Measurements from ENCODE around the gene AGAP3. TPM values are rescaled to one million over a fixed set of nuclear protein-coding genes. Genes with fewer than 3 reads are reported as not detected.

The AGAP3 gene
- total and polyA plus RNA-seq, 4 donors: 3.9 to 27.0 (median 17.6) TPM

DNA sequence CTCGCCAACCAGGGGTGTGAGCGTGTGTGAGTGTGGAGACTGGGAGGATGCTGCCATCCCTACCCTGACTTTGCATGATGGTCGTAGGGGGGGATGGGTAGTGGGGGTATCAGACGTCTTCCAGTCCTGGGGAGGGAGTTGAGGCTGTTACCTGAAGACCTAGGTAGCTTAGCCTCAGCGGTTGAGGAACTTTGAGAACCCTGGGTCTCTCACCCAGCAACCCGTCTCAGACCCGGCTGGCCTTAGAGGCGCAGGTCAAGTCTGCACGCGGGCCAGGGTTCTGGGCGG, 24.2 kb upstream of the AGAP3 start:
- no peak overlapping the region for H3K27ac ChIP-seq (ENCODE audit: low read depth in 1 of 2, low read length in 2 of 2)
- no peak for DNase-seq (ENCODE audit: low spot score)
- H3K27me3 ChIP-seq (ENCODE audit: control insufficient read depth in 4 of 4, insufficient read depth in 4 of 4, low read length in 3 of 4): no peaks in the 10 kb centered on the region
- H3K9me3 ChIP-seq (ENCODE audit: control insufficient read depth in 4 of 4, low read length in 3 of 4): no peaks in the 10 kb centered on the region
- no peak overlapping the region for H3K9ac ChIP-seq (ENCODE audit: low read depth in 1 of 2, low read length in 2 of 2)
- H3K4me1 ChIP-seq (ENCODE audit: control insufficient read depth in 4 of 4, insufficient read depth in 4 of 4, low read length in 3 of 4): peaks cover 13 to 65% (median 49%) of the 10 kb centered on the region in 4 donors
- peaks cover 7 to 19% (median 18%) of the 10 kb centered on the region in 4 donors for H3K36me3 ChIP-seq (ENCODE audit: control insufficient read depth in 4 of 4, insufficient read depth in 3 of 4, low read depth in 1 of 4, low read length in 3 of 4)
- H3K4me3 ChIP-seq (ENCODE audit: low read depth in 1 of 3, low read length in 3 of 3): no peak overlapping the region
- TF ChIP-seq RXRA (IDR thresholded peaks at IDR 0.05) (no peak), NR2F2 (IDR thresholded peaks at IDR 0.05) (no peak), EGR1 (IDR thresholded peaks at IDR 0.05; ENCODE audit: low read depth in 2 of 2) (no peak), HNF4A (conservative IDR thresholded peaks at IDR 0.05) (no peak), SP1 (IDR thresholded peaks at IDR 0.05) (no peak), GABPA (IDR thresholded peaks at IDR 0.05 in 1 of 2, conservative IDR thresholded peaks at IDR 0.05 in 1 of 2) (no peak), HNF4G (IDR thresholded peaks at IDR 0.05) (no peak)
- TF ChIP-seq, protein P1, sequence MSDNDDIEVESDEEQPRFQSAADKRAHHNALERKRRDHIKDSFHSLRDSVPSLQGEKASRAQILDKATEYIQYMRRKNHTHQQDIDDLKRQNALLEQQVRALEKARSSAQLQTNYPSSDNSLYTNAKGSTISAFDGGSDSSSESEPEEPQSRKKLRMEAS (IDR thresholded peaks at IDR 0.05): no peak
- TF ChIP-seq, protein P2, sequence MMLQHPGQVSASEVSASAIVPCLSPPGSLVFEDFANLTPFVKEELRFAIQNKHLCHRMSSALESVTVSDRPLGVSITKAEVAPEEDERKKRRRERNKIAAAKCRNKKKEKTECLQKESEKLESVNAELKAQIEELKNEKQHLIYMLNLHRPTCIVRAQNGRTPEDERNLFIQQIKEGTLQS (IDR thresholded peaks at IDR 0.05): no peak
- WGBS: 45% methylated on average over 11 of the region's 11 CpGs

DNA sequence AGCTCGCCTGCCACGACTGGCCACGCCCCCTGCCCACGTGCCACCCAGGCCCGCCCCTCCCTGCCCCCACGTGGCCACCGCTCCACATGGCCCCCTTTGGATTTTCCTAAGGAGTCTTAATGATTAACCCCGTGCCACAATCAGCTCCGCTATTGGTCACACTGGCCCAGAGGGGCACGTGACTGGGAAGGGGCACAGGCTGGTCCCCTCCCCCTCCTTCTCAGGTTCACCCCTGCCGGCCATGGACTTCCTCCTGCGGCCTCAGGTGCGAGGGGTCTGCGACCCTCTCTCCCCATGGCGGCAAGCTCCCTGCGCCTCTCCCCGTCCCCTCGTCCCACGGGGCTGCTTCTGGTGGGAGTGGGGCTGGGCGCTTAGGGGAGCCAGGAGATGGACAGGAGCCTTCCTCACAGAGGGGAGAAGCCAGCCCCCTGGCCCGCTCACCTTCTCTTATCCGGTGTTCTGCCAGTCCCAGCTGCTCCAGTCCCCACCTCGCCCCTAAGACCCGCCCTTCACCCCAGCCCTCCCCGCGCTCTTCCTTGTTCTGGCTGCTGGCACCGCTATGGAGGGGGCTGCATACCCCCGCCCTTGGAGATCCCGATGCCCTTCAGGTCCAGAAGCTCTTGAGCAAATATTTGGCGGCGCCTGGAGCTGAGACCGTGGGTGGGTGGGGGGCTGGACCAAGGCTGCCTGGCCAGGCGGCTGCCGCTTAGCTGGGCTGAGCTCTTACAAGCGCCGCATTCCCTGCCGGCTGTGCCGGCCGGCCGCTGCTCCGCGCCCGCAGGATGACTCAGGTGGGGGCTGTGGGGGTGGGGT, 23.7 kb upstream of the AGAP3 start:
- WGBS: 26% methylated on average over 43 of the region's 43 CpGs
- Histone ChIP-seq H3K36me3 (ENCODE audit: control insufficient read depth in 4 of 4, insufficient read depth in 3 of 4, low read depth in 1 of 4, low read length in 3 of 4) (peaks cover 7 to 22% (median 22%) of the 10 kb centered on the region in 4 donors), H3K4me1 (ENCODE audit: control insufficient read depth in 4 of 4, insufficient read depth in 4 of 4, low read length in 3 of 4) (peaks cover 13 to 59% (median 44%) of the 10 kb centered on the region in 4 donors), H3K27ac (ENCODE audit: low read depth in 1 of 2, low read length in 2 of 2) (peak overlapping the region; percentile 67 to 88), H3K4me3 (ENCODE audit: low read depth in 1 of 3, low read length in 3 of 3) (peak overlapping the region; percentile 29 to 80 (median 54)), H3K9ac (ENCODE audit: low read depth in 1 of 2, low read length in 2 of 2) (no peak overlapping the region), H3K9me3 (ENCODE audit: control insufficient read depth in 4 of 4, low read length in 3 of 4) (no peaks in the 10 kb centered on the region), H3K27me3 (ENCODE audit: control insufficient read depth in 4 of 4, insufficient read depth in 4 of 4, low read length in 3 of 4) (no peaks in the 10 kb centered on the region)
- TF ChIP-seq, protein P1 (IDR thresholded peaks at IDR 0.05): peak; percentile 78
- peak; percentile 38 to 45 for TF ChIP-seq RXRA (IDR thresholded peaks at IDR 0.05)
- TF ChIP-seq, protein P3, sequence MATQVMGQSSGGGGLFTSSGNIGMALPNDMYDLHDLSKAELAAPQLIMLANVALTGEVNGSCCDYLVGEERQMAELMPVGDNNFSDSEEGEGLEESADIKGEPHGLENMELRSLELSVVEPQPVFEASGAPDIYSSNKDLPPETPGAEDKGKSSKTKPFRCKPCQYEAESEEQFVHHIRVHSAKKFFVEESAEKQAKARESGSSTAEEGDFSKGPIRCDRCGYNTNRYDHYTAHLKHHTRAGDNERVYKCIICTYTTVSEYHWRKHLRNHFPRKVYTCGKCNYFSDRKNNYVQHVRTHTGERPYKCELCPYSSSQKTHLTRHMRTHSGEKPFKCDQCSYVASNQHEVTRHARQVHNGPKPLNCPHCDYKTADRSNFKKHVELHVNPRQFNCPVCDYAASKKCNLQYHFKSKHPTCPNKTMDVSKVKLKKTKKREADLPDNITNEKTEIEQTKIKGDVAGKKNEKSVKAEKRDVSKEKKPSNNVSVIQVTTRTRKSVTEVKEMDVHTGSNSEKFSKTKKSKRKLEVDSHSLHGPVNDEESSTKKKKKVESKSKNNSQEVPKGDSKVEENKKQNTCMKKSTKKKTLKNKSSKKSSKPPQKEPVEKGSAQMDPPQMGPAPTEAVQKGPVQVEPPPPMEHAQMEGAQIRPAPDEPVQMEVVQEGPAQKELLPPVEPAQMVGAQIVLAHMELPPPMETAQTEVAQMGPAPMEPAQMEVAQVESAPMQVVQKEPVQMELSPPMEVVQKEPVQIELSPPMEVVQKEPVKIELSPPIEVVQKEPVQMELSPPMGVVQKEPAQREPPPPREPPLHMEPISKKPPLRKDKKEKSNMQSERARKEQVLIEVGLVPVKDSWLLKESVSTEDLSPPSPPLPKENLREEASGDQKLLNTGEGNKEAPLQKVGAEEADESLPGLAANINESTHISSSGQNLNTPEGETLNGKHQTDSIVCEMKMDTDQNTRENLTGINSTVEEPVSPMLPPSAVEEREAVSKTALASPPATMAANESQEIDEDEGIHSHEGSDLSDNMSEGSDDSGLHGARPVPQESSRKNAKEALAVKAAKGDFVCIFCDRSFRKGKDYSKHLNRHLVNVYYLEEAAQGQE (IDR thresholded peaks at IDR 0.05): peak; percentile 26
- no peak for TF ChIP-seq NR2F2 (IDR thresholded peaks at IDR 0.05)
- TF ChIP-seq TAF1 (conservative IDR thresholded peaks at IDR 0.05): no peak
- TF ChIP-seq, protein P4, sequence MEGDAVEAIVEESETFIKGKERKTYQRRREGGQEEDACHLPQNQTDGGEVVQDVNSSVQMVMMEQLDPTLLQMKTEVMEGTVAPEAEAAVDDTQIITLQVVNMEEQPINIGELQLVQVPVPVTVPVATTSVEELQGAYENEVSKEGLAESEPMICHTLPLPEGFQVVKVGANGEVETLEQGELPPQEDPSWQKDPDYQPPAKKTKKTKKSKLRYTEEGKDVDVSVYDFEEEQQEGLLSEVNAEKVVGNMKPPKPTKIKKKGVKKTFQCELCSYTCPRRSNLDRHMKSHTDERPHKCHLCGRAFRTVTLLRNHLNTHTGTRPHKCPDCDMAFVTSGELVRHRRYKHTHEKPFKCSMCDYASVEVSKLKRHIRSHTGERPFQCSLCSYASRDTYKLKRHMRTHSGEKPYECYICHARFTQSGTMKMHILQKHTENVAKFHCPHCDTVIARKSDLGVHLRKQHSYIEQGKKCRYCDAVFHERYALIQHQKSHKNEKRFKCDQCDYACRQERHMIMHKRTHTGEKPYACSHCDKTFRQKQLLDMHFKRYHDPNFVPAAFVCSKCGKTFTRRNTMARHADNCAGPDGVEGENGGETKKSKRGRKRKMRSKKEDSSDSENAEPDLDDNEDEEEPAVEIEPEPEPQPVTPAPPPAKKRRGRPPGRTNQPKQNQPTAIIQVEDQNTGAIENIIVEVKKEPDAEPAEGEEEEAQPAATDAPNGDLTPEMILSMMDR (IDR thresholded peaks at IDR 0.05; ENCODE audit: low read depth, low read length, missing input control): peak; percentile 10
- TF ChIP-seq FOXA2 (IDR thresholded peaks at IDR 0.05): no peak
- TF ChIP-seq, protein P2 (IDR thresholded peaks at IDR 0.05): peak; percentile 31
- peak in 1 of 2 donors; percentile 45 for TF ChIP-seq EGR1 (IDR thresholded peaks at IDR 0.05; ENCODE audit: low read depth in 2 of 2)
- TF ChIP-seq HNF4A (conservative IDR thresholded peaks at IDR 0.05): peak; percentile 43 to 50
- peak in 1 of 2 donors; percentile 10 for TF ChIP-seq GABPA (IDR thresholded peaks at IDR 0.05 in 1 of 2, conservative IDR thresholded peaks at IDR 0.05 in 1 of 2)
- TF ChIP-seq SP1 (IDR thresholded peaks at IDR 0.05): peak; percentile 44
- TF ChIP-seq YY1 (IDR thresholded peaks at IDR 0.05): peak; percentile 80
- DNase-seq (ENCODE audit: low spot score): peak; percentile 77
